NT2/D1 (cell line): ENCODE data around the gene MALAT1.

Experiments used
- SUZ12 ChIP-seq: IDR thresholded peaks from 2 replicates; pipeline ENCODE4 v1.6.1; 2011; ENCODE audit not compliant: insufficient read length, insufficient read depth; ENCODE audit errors: extremely low read depth
- ZNF274 ChIP-seq: IDR thresholded peaks from 2 replicates; pipeline ENCODE4 v1.6.1; 2011; ENCODE audit warnings: mild to moderate bottlenecking, low read depth, low read length

DNA sequence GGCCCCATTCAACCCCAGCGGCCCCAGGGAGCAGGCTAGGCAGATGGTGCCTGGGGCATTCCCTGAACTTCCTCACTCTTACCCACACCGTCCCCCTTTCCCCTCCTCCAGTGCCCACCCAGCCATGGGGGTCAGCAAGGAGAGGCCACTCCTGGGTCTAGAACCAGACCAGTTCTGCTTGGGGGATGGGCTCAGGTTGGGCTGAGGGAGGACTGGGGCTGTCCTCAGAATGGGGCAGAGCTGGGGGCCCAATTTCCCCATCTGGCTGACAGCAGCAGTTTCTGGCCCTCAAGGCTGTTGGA lies 38.4 kb downstream of the MALAT1 start:
- TF ChIP-seq ZNF274, result no peak
- no peak for TF ChIP-seq SUZ12
